Uterus (tissue), 2 donors: ENCODE data around the gene AK2.

Experiments
- POLR2A ChIP-seq, 2 donors: fragments of 450-650 bp; IDR thresholded peaks; one replicate each; pipeline ENCODE4 v1.6.1; 2016; ENCODE audit warnings: antibody characterized with exemption in 2 of 2, mild to moderate bottlenecking in 1 of 2, moderate library complexity in 1 of 2
- TF ChIP-seq, protein P1 (sequence below), 4 experiments: fragments of 200-600 bp in 2 of 4; fragments of 450-650 bp in 2 of 4; sonication (generic) in 2 of 4; IDR thresholded peaks; one replicate each; pipeline ENCODE4 v1.5.1; 2016 to 2019; ENCODE audit warnings: antibody characterized with exemption in 4 of 4, mild to moderate bottlenecking in 2 of 4, moderate library complexity in 1 of 4

DNA sequence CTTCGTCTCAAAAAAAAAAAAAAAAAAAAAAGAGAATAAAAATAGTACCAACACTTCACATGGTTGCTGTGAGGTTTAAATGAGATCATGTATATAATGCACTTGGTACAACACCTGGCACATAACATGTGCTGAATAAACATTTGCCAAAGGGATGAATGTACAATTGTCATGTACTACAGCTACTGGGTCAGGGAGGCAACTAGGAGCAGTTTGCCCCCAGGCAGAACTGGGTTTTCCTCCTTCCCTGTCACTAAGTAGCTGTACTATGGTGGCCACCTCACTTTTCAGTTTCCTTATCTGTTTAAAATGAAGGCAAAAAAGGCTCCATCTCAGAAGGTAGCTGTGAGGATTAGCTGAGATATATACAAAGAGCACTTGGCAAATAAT is 11.5 kb downstream of the AK2 start:
- TF ChIP-seq, protein P1, sequence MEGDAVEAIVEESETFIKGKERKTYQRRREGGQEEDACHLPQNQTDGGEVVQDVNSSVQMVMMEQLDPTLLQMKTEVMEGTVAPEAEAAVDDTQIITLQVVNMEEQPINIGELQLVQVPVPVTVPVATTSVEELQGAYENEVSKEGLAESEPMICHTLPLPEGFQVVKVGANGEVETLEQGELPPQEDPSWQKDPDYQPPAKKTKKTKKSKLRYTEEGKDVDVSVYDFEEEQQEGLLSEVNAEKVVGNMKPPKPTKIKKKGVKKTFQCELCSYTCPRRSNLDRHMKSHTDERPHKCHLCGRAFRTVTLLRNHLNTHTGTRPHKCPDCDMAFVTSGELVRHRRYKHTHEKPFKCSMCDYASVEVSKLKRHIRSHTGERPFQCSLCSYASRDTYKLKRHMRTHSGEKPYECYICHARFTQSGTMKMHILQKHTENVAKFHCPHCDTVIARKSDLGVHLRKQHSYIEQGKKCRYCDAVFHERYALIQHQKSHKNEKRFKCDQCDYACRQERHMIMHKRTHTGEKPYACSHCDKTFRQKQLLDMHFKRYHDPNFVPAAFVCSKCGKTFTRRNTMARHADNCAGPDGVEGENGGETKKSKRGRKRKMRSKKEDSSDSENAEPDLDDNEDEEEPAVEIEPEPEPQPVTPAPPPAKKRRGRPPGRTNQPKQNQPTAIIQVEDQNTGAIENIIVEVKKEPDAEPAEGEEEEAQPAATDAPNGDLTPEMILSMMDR (IDR thresholded peaks at IDR 0.05), result no peak
- no peak for TF ChIP-seq POLR2A (IDR thresholded peaks at IDR 0.05)
